Common myeloid progenitor, CD34-positive (primary cell): ENCODE measurements around the gene MYL11.

ENCODE experiments used
- CTCF ChIA-PET: fragments of 350-600 bp; sonication (Branson Sonifier 250); formaldehyde crosslinking; loops from one replicate; lab custom pipeline; 2021; ENCODE audit warnings: antibody characterized with exemption; lab: Charles Lee
- POLR2A ChIA-PET: fragments of 350-600 bp; sonication (Branson Sonifier 250); formaldehyde crosslinking; loops from one replicate; lab custom pipeline; 2021; ENCODE audit warnings: antibody characterized with exemption; lab: Charles Lee
- DNase-seq, 3 donors: peaks; one replicate each; pipeline versions ENCODE4 v3.0.0 to v3.0.0-alpha.2; 2013
- H3K27ac ChIP-seq, 2 experiments: 1 replicate in 1 of 2; 2 replicates in 1 of 2; pipeline ENCODE4 v1.7.0; 2013; ENCODE audit warnings: inconsistent platforms in 2 of 2, low read length in 2 of 2, mild to moderate bottlenecking in 2 of 2, low read depth in 1 of 2, moderate library complexity in 1 of 2; ENCODE audit not compliant: severe bottlenecking in 2 of 2, insufficient read depth in 1 of 2, poor library complexity in 1 of 2
- H3K27me3 ChIP-seq, 5 experiments: replicated peaks in 2 of 5; 1 replicate in 3 of 5; 2 replicates in 2 of 5; pipeline versions ENCODE4 v1.6.1 to v1.7.0; 2013; ENCODE audit warnings: low read length in 4 of 5, mild to moderate bottlenecking in 2 of 5, moderate library complexity in 2 of 5, inconsistent platforms in 1 of 5; ENCODE audit not compliant: insufficient read depth in 5 of 5, control insufficient read depth in 4 of 5
- H3K36me3 ChIP-seq, 4 experiments: 1 replicate in 2 of 4; 2 replicates in 2 of 4; pipeline versions ENCODE4 v1.6.1 to v1.7.0; 2013; ENCODE audit warnings: low read length in 3 of 4, control low read depth in 1 of 4, mild to moderate bottlenecking in 1 of 4; ENCODE audit not compliant: control insufficient read depth in 4 of 4, insufficient read depth in 4 of 4
- H3K4me1 ChIP-seq, 4 experiments: 1 replicate in 3 of 4; 2 replicates in 1 of 4; pipeline versions ENCODE4 v1.6.1 to v1.7.1; 2013; ENCODE audit warnings: low read length in 3 of 4, mild to moderate bottlenecking in 3 of 4, control low read depth in 1 of 4, inconsistent platforms in 1 of 4, moderate library complexity in 1 of 4; ENCODE audit not compliant: control insufficient read depth in 4 of 4, insufficient read depth in 4 of 4; ENCODE audit errors: control extremely low read depth in 1 of 4
- H3K4me3 ChIP-seq, 7 experiments: 1 replicate in 4 of 7; 2 replicates in 3 of 7; pipeline versions ENCODE4 v1.5.1 to v1.7.0; 2013; ENCODE audit warnings: mild to moderate bottlenecking in 7 of 7, low read length in 6 of 7, moderate library complexity in 6 of 7, inconsistent platforms in 2 of 7, low read depth in 2 of 7, control low read depth in 1 of 7; ENCODE audit not compliant: insufficient read depth in 4 of 7, control insufficient read depth in 1 of 7; ENCODE audit errors: extremely low read depth in 1 of 7
- H3K9me3 ChIP-seq, 5 experiments: 1 replicate in 4 of 5; 2 replicates in 1 of 5; pipeline versions ENCODE4 v1.6.1 to v1.7.1; 2013; ENCODE audit warnings: low read length in 4 of 5, mild to moderate bottlenecking in 2 of 5, inconsistent platforms in 1 of 5, low read depth in 1 of 5, moderate library complexity in 1 of 5; ENCODE audit not compliant: control insufficient read depth in 4 of 5, insufficient read depth in 2 of 5; ENCODE audit errors: control extremely low read depth in 1 of 5
- WGBS: methylation state at CpG from one replicate; pipeline ENCODE4 v1.1.5; 2013; ENCODE audit not compliant: insufficient coverage; 5-methylcytosine and 5-hydroxymethylcytosine counted together

Gene MYL11

GRCh38 chr16:30399435-30400186 is 25.0 kb downstream of the MYL11 start:
- no peak for DNase-seq
- peaks cover 5 to 40% (median 34%) of the 10 kb centered on the region in 4 experiments for H3K4me1 ChIP-seq
- ChIA-PET POLR2A (interaction anchor here (1.0 kb wide), 1 partner anchor 22 kb away, joined by 5 read pairs; no protein-coding TSS in a partner anchor), CTCF (interaction anchor here (0.8 to 10.8 kb wide), 8 partner anchors 10 to 31 kb away, joined by 3 to 97 read pairs (median 4); partner anchors contain the start of genes SEPTIN1 and ZNF771)
- H3K27me3 ChIP-seq: no peaks in the 10 kb centered on the region
- H3K4me3 ChIP-seq: peak overlapping the region; percentile 40 to 87 (median 76)
- 20% methylated on average over 12 of the region's 12 CpGs for WGBS
- no peaks in the 10 kb centered on the region for H3K9me3 ChIP-seq
- H3K36me3 ChIP-seq: peaks cover 0 to 22% (median 14%) of the 10 kb centered on the region in 4 experiments
- H3K27ac ChIP-seq: peak overlapping the region; percentile 79 to 87

GRCh38 chr16:30401768-30402425 is 27.3 kb downstream of the MYL11 start:
- no peaks in the 10 kb centered on the region for H3K27me3 ChIP-seq
- H3K4me3 ChIP-seq: no peak overlapping the region
- H3K9me3 ChIP-seq: no peaks in the 10 kb centered on the region
- H3K4me1 ChIP-seq: peaks cover 2 to 29% (median 24%) of the 10 kb centered on the region in 4 experiments
- no peak for DNase-seq
- WGBS: 80% methylated on average over 4 of the region's 8 CpGs
- POLR2A ChIA-PET: no interaction called here
- CTCF ChIA-PET: interaction anchor here (1.5 to 10.8 kb wide), 2 partner anchors 7 to 9 kb away, joined by 6 to 97 read pairs; partner anchors contain the start of gene ZNF771
- H3K27ac ChIP-seq: no peak overlapping the region
- peaks cover 0 to 22% (median 14%) of the 10 kb centered on the region in 4 experiments for H3K36me3 ChIP-seq

GRCh38 chr16:30406795-30407101 is 32.1 kb downstream of the MYL11 start:
- WGBS: 23% methylated on average over 12 of the region's 14 CpGs
- POLR2A ChIA-PET: interaction anchor here (1.3 to 1.6 kb wide), 2 partner anchors 11 to 36 kb away, joined by 4 to 5 read pairs; partner anchors contain the start of genes TBC1D10B and ZNF48
- Histone ChIP-seq H3K9me3 (no peaks in the 10 kb centered on the region), H3K27ac (peak overlapping the region in 1 of 2 experiments; percentile 75), H3K4me3 (peak overlapping the region; percentile 56 to 81 (median 76)), H3K4me1 (peaks cover 3 to 30% (median 22%) of the 10 kb centered on the region in 4 experiments), H3K27me3 (no peaks in the 10 kb centered on the region), H3K36me3 (peaks cover 0 to 8% (median 1%) of the 10 kb centered on the region in 4 experiments)
- CTCF ChIA-PET: interaction anchor here (1.3 to 8.0 kb wide), 3 partner anchors 10 to 191 kb away, joined by 3 to 97 read pairs (median 4); partner anchors contain the start of gene ZNF48
- no peak for DNase-seq

GRCh38 chr16:30407102-30407803 is 32.7 kb downstream of the MYL11 start, which contains the start of gene ZNF771:
ZNF771 (plus strand) TSS chr16:30407606; CDS start chr16:30408054, 448 bp downstream.
- POLR2A ChIA-PET: interaction anchor here (1.2 to 1.6 kb wide), 3 partner anchors 12 to 37 kb away, joined by 4 to 6 read pairs (median 5); partner anchors contain the start of genes TBC1D10B and ZNF48
- CTCF ChIA-PET: interaction anchor here (1.2 to 8.0 kb wide), 4 partner anchors 11 to 191 kb away, joined by 3 to 97 read pairs (median 10); partner anchors contain the start of genes TBC1D10B and ZNF48
- H3K36me3 ChIP-seq: peaks cover 0 to 10% (median 2%) of the 10 kb centered on the region in 4 experiments
- no peaks in the 10 kb centered on the region for H3K9me3 ChIP-seq
- H3K4me3 ChIP-seq: peak within 1 kb of the TSS; percentile 56 to 81 (median 76)
- peak; percentile 78 to 81 (median 80) for DNase-seq
- H3K27ac ChIP-seq: peak within 1 kb of the TSS in 1 of 2 experiments; percentile 75
- H3K4me1 ChIP-seq: peaks cover 3 to 35% (median 26%) of the 10 kb centered on the region in 4 experiments
- WGBS: 0% methylated on average over 56 of the region's 65 CpGs
- H3K27me3 ChIP-seq: no peaks in the 10 kb centered on the region

GRCh38 chr16:30407804-30408534 is 33.4 kb downstream of the MYL11 start:
- no peaks in the 10 kb centered on the region for H3K27me3 ChIP-seq
- no peaks in the 10 kb centered on the region for H3K9me3 ChIP-seq
- H3K4me1 ChIP-seq: peaks cover 3 to 42% (median 29%) of the 10 kb centered on the region in 4 experiments
- H3K27ac ChIP-seq: peak overlapping the region in 1 of 2 experiments; percentile 75
- no peak for DNase-seq
- ChIA-PET CTCF (interaction anchor here (1.2 to 8.0 kb wide), 6 partner anchors 12 to 55 kb away, joined by 3 to 97 read pairs (median 14); partner anchors contain the start of genes SEPTIN1, TBC1D10B and ZNF48), POLR2A (interaction anchor here (1.2 to 1.6 kb wide), 3 partner anchors 12 to 37 kb away, joined by 4 to 6 read pairs (median 5); partner anchors contain the start of genes TBC1D10B and ZNF48)
- WGBS: 30% methylated on average over 9 of the region's 19 CpGs
- peak overlapping the region; percentile 56 to 81 (median 76) for H3K4me3 ChIP-seq
- peaks cover 2 to 10% (median 3%) of the 10 kb centered on the region in 4 experiments for H3K36me3 ChIP-seq
